HCT116 (cell line): ENCODE data around the gene NEK6. TPM values are rescaled to one million over a fixed set of nuclear protein-coding genes. Genes with fewer than 3 reads are reported as not detected.

Source experiments
- ATAC-seq: fragments of 200-7000 bp; cut with Tn5 transposase; 2 replicates; pipeline ENCODE4 v1.9.1; 2020; ENCODE audit warnings: mild to moderate bottlenecking, moderate library complexity
- BruUV-seq: library from RNA; stranded (reverse); fragments of 400-500 nt; replicated peaks from 2 replicates; lab custom pipeline; 2021; lab: Mats Ljungman, UMichigan
- CTCF ChIA-PET: fragments of 300-600 bp; sonication (Branson Sonifier 250); formaldehyde crosslinking; loops from one replicate; lab custom pipeline; 2021; ENCODE audit warnings: antibody characterized with exemption; lab: Charles Lee
- POLR2A ChIA-PET: fragments of 300-600, 350-600 bp; sonication (Branson Sonifier 250); formaldehyde crosslinking; loops from one replicate; lab custom pipeline; 2021; ENCODE audit warnings: antibody characterized with exemption; lab: Charles Lee
- RAD21 ChIA-PET, 2 experiments: fragments of 300-600 bp; sonication (Branson Sonifier 250); formaldehyde crosslinking; loops; one replicate each; lab custom pipeline; 2023; ENCODE audit warnings: low total read pairs in 2 of 2; ENCODE audit not compliant: uncharacterized antibody in 2 of 2, unreplicated experiment in 2 of 2, low non-redundant PET in 1 of 2; lab: Charles Lee
- DNase-seq: peaks from one replicate; pipeline ENCODE4 v3.0.0-alpha.2; 2010; ENCODE audit warnings: low read depth, low spot score
- H2AFZ ChIP-seq: fragments of 200-600 bp; shearing (Covaris generic), sonication (generic); 2 replicates; pipeline ENCODE4 v1.6.1; 2017; ENCODE audit warnings: low read depth, mixed run types, mixed read lengths, antibody characterized with exemption, low read length; ENCODE audit not compliant: poor library complexity, severe bottlenecking
- H3K27ac ChIP-seq: 2 replicates; pipeline ENCODE4 v1.5.1; 2012; ENCODE audit warnings: low read depth, low read length
- H3K27me3 ChIP-seq: fragments of 200-600 bp; sonication (generic); 2 replicates; pipeline ENCODE4 v1.6.1; 2016; ENCODE audit warnings: mixed run types, low read length, mixed read lengths; ENCODE audit not compliant: insufficient read depth
- H3K36me3 ChIP-seq, 2 experiments: fragments of 200-500 bp in 1 of 2; fragments of 200-600 bp in 1 of 2; sonication (Bioruptor generic) in 1 of 2; sonication (generic) in 1 of 2; 2 replicates each; pipeline versions ENCODE4 v1.5.1 to v1.6.1; 2014 to 2016; ENCODE audit warnings: low read length in 2 of 2, inconsistent platforms in 1 of 2, mixed read lengths in 1 of 2, mixed run types in 1 of 2; ENCODE audit not compliant: insufficient read depth in 2 of 2, control insufficient read depth in 1 of 2
- H3K4me1 ChIP-seq, 2 experiments: fragments of 200-600 bp in 1 of 2; sonication (generic) in 1 of 2; 2 replicates each; pipeline versions ENCODE4 v1.5.1 to v1.6.1; 2012 to 2017; ENCODE audit warnings: low read length in 2 of 2, inconsistent platforms in 1 of 2, mild to moderate bottlenecking in 1 of 2, mixed read lengths in 1 of 2, mixed run types in 1 of 2, moderate library complexity in 1 of 2; ENCODE audit not compliant: insufficient read depth in 2 of 2, control insufficient read depth in 1 of 2
- H3K4me2 ChIP-seq: fragments of 200-600 bp; sonication (generic); 2 replicates; pipeline ENCODE4 v1.6.1; 2017; ENCODE audit warnings: mixed run types, low read length, mixed read lengths
- H3K4me3 ChIP-seq, 2 experiments: fragments of 200-600 bp in 1 of 2; sonication (generic) in 1 of 2; replicated peaks in 1 of 2; 2 replicates each; pipeline ENCODE4 v1.5.1; 2011 to 2016; ENCODE audit warnings: low read length in 2 of 2, control low read depth in 1 of 2, low read depth in 1 of 2, mild to moderate bottlenecking in 1 of 2, mixed read lengths in 1 of 2, mixed run types in 1 of 2
- H3K79me2 ChIP-seq: fragments of 200-600 bp; sonication (generic); 2 replicates; pipeline ENCODE4 v1.6.1; 2017; ENCODE audit warnings: mild to moderate bottlenecking, mixed run types, low read length, moderate library complexity, mixed read lengths; ENCODE audit not compliant: insufficient read depth
- H3K9ac ChIP-seq: fragments of 200-600 bp; sonication (generic); 2 replicates; pipeline ENCODE4 v1.6.1; 2016; ENCODE audit warnings: low read length, mixed read lengths
- H3K9me2 ChIP-seq: fragments of 200-600 bp; sonication (generic), shearing (Covaris generic); 2 replicates; pipeline ENCODE4 v1.6.1; 2017; ENCODE audit warnings: mixed run types, mild to moderate bottlenecking, moderate library complexity; ENCODE audit not compliant: insufficient read depth
- H3K9me3 ChIP-seq, 2 experiments: fragments of 200-500 bp in 1 of 2; fragments of 200-600 bp in 1 of 2; sonication (Bioruptor generic) in 1 of 2; sonication (generic) in 1 of 2; 2 replicates each; pipeline ENCODE4 v1.6.1; 2014 to 2017; ENCODE audit warnings: low read length in 2 of 2, mixed read lengths in 2 of 2, inconsistent platforms in 1 of 2, low read depth in 1 of 2, mild to moderate bottlenecking in 1 of 2, mixed run types in 1 of 2, moderate library complexity in 1 of 2; ENCODE audit not compliant: control insufficient read depth in 1 of 2, insufficient read depth in 1 of 2
- H4K20me1 ChIP-seq: fragments of 200-600 bp; sonication (generic), shearing (Covaris generic); 2 replicates; pipeline ENCODE4 v1.6.1; 2017; ENCODE audit warnings: mixed run types, mild to moderate bottlenecking, moderate library complexity; ENCODE audit not compliant: insufficient read depth
- ATF3 ChIP-seq: IDR thresholded peaks from 2 replicates; pipeline ENCODE4 v1.6.1; 2012
- CBX3 ChIP-seq: IDR thresholded peaks from 2 replicates; pipeline ENCODE4 v1.6.1; 2012; ENCODE audit warnings: low read depth
- CEBPB ChIP-seq: IDR thresholded peaks from 2 replicates; pipeline ENCODE4 v1.6.1; 2012; ENCODE audit warnings: low read depth
- ELF1 ChIP-seq: IDR thresholded peaks from 2 replicates; pipeline ENCODE4 v1.6.1; 2012; ENCODE audit warnings: low read depth, borderline replicate concordance
- EZH2 ChIP-seq: fragments of 200-600 bp; sonication (generic); IDR thresholded peaks from 2 replicates; pipeline ENCODE4 v1.6.1; 2017; ENCODE audit warnings: antibody characterized with exemption, mixed run types
- EZH2phosphoT487 ChIP-seq: fragments of 200-600 bp; IDR thresholded peaks from 2 replicates; pipeline ENCODE4 v1.6.1; 2018; ENCODE audit warnings: antibody characterized with exemption, borderline replicate concordance
- RAD21 ChIP-seq: IDR thresholded peaks from 2 replicates; pipeline ENCODE4 v1.6.1; 2012; ENCODE audit warnings: low read depth, mild to moderate bottlenecking
- REST ChIP-seq: IDR thresholded peaks from 2 replicates; pipeline ENCODE4 v1.6.1; 2012; ENCODE audit warnings: low read depth
- SP1 ChIP-seq: IDR thresholded peaks from 2 replicates; pipeline ENCODE4 v1.6.1; 2012; ENCODE audit warnings: low read depth
- SRF ChIP-seq: IDR thresholded peaks from 2 replicates; pipeline ENCODE4 v1.6.1; 2012; ENCODE audit warnings: low read depth
- intact Hi-C: fragments of 100-400 bp; cut with micrococcal nuclease; formaldehyde crosslinking; loops from 2 replicates; pipeline ENCODE4 v1.10.0; 2022
- total RNA-seq: library from RNA; stranded (reverse); gene quantifications from one replicate; pipeline ENCODE4 v1.2.1, GENCODE V29; 2021; ENCODE audit not compliant: unreplicated experiment
- TF ChIP-seq, protein P1 (sequence below): IDR thresholded peaks from 2 replicates; pipeline ENCODE4 v1.6.1; 2012

Gene NEK6
- total RNA-seq, 1 experiment from 2014 or later = 40.8 TPM

DNA sequence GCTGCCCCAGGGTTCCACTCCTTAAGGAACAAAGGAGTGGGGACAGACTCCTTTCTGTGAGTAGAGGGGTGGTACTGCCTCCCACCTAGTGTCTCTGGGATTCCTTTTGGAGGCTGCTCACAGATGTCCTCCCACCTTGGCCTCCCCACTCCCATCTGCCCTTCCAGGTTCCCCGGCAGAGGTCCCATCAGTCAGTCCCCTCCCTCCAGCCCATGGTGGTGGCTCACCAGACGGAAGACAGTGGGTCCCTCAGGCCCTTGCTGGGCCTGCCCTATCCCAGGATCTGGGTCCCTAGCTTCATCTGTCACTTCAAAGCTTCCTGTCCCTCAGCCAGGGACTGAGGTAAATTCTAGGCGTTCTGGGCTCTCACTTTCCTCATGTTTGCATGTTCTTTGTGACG is 35.6 kb upstream of the NEK6 start:
- no peak overlapping the region for H3K4me2 ChIP-seq
- intact Hi-C loops = no loop called here
- RAD21 ChIA-PET = no interaction called here
- no peaks in the 10 kb centered on the region for H3K27me3 ChIP-seq
- DNase-seq (no peak), ATAC-seq (no peak)
- no peaks in the 10 kb centered on the region for H3K36me3 ChIP-seq
- no peaks in the 10 kb centered on the region for H4K20me1 ChIP-seq
- no TSS peak for BruUV-seq
- TF ChIP-seq CEBPB = no peak
- TF ChIP-seq RAD21 = no peak
- no peak for TF ChIP-seq ATF3
- no peak for TF ChIP-seq ELF1
- TF ChIP-seq CBX3 = no peak
- TF ChIP-seq REST = no peak
- TF ChIP-seq SRF = no peak
- TF ChIP-seq, protein P1, sequence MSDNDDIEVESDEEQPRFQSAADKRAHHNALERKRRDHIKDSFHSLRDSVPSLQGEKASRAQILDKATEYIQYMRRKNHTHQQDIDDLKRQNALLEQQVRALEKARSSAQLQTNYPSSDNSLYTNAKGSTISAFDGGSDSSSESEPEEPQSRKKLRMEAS = no peak
- TF ChIP-seq EZH2 = no peak
- no peak for TF ChIP-seq SP1
- no peak for TF ChIP-seq EZH2phosphoT487
- H3K4me1 ChIP-seq = peaks cover 15 to 30% of the 10 kb centered on the region in 2 experiments
- POLR2A ChIA-PET = no interaction called here
- H3K9me3 ChIP-seq = no peaks in the 10 kb centered on the region
- no peak overlapping the region for H3K27ac ChIP-seq
- H2AFZ ChIP-seq = no peak overlapping the region
- H3K9ac ChIP-seq = no peak overlapping the region
- H3K79me2 ChIP-seq = no peaks in the 10 kb centered on the region
- H3K9me2 ChIP-seq = no peaks in the 10 kb centered on the region
- CTCF ChIA-PET = no interaction called here
- H3K4me3 ChIP-seq = no peak overlapping the region
